ENCODE data around the gene APRT.

Gene APRT

DNA sequence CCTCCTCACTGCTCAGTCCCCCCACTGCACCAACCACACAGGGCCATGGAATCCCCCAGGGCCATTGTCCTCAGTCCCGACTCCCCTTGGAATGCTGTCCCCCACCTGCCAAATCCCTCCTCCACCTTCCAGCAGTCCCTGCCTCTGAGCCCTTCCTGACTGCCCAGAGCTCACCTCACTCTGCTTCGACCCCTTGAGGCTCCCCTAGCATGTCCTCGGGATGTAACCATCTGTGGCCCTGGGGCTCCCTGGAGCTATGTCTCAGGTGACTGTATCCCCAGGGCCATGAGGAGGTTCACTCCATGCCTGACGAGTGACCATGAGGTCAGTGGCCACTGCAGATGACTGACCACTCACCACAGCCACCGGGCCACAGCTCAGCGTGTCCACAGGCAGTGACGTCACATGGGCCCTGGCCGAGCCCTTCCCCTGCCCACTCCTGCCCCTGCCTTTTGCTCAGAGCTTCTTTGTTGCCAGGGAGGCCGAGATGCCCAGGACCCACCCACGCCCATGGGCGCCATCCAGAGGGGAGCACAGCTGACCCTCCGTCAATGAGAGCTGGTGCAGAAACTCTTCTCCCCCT, 19.0 kb downstream of the APRT start:
- H3F3A ChIP-seq (ENCODE audit: control insufficient read depth, insufficient read depth), result peaks cover 11% of the 10 kb centered on the region
- H3K4me1 ChIP-seq (ENCODE audit: control insufficient read depth, low read length), result peaks cover 62% of the 10 kb centered on the region
- H4K20me1 ChIP-seq (ENCODE audit: control insufficient read depth, insufficient read depth, low read depth, low read length), result no peaks in the 10 kb centered on the region
- no peaks in the 10 kb centered on the region for H3K27me3 ChIP-seq (ENCODE audit: control insufficient read depth, low read length)
- no peaks in the 10 kb centered on the region for H3K9me2 ChIP-seq (replicated peaks; ENCODE audit: control insufficient read depth, low read length)
- H3K9me3 ChIP-seq (ENCODE audit: control insufficient read depth, insufficient read depth, low read length), result no peaks in the 10 kb centered on the region
- H3K36me3 ChIP-seq (ENCODE audit: control insufficient read depth, low read length), result no peaks in the 10 kb centered on the region
- H3K4me2 ChIP-seq (ENCODE audit: low read length), result peak overlapping the region; percentile 77
- TF ChIP-seq CTCF (IDR thresholded peaks at IDR 0.05; ENCODE audit: low read depth, low read length, poor library complexity, severe bottlenecking) (no peak), EZH2phosphoT487 (IDR thresholded peaks at IDR 0.05; ENCODE audit: borderline replicate concordance, low read length) (no peak)
- H3K4me3 ChIP-seq (ENCODE audit: low read length), result peak overlapping the region; percentile 67
- peak overlapping the region; percentile 69 for H3K27ac ChIP-seq (ENCODE audit: low read depth, low read length)
- H3K79me2 ChIP-seq (ENCODE audit: control insufficient read depth, low read length), result no peaks in the 10 kb centered on the region

DNA sequence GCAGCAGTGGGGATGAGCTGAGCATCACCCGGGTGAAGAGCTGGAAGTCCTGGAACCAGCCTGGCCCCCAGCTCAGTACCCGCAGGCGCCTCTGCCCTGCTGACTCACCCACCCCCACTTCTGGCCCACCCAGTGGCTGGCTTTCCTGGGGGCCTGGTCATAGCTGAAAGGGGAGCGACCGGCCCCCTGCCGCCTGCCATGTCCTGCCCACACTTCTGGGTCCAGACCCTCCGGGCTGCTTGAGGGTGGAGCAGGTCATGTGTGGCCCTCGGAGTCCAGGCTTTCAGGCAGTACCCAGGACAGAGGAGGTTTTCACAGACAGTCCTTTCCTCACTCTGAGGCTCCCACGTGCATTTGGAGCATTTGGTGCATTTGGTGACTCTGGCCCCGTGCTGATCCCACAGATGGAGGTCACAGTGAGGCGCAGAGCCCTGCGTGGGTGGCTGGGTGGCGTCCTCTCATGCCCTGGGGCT, 19.6 kb downstream of the APRT start:
- H3F3A ChIP-seq (ENCODE audit: control insufficient read depth, insufficient read depth), result peaks cover 15% of the 10 kb centered on the region
- no peaks in the 10 kb centered on the region for H3K79me2 ChIP-seq (ENCODE audit: control insufficient read depth, low read length)
- H3K27ac ChIP-seq (ENCODE audit: low read depth, low read length), result no peak overlapping the region
- H3K9me2 ChIP-seq (replicated peaks; ENCODE audit: control insufficient read depth, low read length), result no peaks in the 10 kb centered on the region
- H4K20me1 ChIP-seq (ENCODE audit: control insufficient read depth, insufficient read depth, low read depth, low read length), result no peaks in the 10 kb centered on the region
- no peak overlapping the region for H3K4me2 ChIP-seq (ENCODE audit: low read length)
- H3K4me3 ChIP-seq (ENCODE audit: low read length), result no peak overlapping the region
- no peaks in the 10 kb centered on the region for H3K36me3 ChIP-seq (ENCODE audit: control insufficient read depth, low read length)
- H3K9me3 ChIP-seq (ENCODE audit: control insufficient read depth, insufficient read depth, low read length), result no peaks in the 10 kb centered on the region
- TF ChIP-seq CTCF (IDR thresholded peaks at IDR 0.05; ENCODE audit: low read depth, low read length, poor library complexity, severe bottlenecking) (no peak), EZH2phosphoT487 (IDR thresholded peaks at IDR 0.05; ENCODE audit: borderline replicate concordance, low read length) (no peak)
- H3K4me1 ChIP-seq (ENCODE audit: control insufficient read depth, low read length), result peaks cover 62% of the 10 kb centered on the region
- H3K27me3 ChIP-seq (ENCODE audit: control insufficient read depth, low read length), result no peaks in the 10 kb centered on the region

DNA sequence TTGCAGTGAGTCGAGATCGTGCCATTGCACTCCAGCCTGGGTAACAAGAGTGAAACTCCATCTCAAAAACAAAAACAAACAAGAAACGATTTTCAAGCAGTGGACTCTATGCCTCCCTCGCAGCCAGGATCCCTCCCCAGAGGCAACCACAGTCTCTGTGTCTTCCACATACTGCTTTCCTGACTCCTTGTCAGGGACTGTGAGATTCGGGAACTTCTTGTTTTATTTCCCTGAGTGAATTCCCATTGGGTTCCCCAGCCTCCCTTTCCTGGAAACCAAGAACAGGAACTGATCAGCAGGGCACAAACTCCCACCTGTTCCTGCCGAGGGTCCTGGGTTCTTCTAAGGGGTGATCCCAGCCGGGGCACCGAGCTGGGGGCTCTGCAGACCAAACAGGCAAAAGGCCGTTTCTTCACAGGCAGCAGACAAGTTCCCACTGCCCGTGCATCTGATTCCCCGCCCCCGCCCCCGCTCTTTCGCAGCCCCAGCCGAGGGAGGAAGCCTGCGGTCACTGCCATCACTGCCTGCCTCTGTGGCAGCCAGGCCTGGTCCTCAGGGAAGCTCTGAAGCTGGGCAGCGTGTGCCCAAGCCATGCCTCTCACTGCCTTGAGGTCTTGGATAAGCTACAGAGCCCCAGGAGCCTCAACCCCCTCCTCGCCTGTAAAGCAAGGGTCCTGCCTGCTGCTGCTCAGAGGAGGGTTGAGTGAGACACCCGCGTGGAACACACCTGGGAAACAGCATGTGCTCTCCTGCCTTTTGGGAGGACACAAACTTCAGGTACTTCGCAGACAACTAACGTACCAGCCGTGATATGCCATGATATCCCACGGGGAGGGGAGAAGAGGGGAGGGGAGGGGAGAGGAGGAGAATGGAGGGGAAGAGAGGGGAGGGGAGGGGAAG, 21.2 kb downstream of the APRT start:
- H3K9me3 ChIP-seq (ENCODE audit: control insufficient read depth, insufficient read depth, low read length), result no peaks in the 10 kb centered on the region
- peaks cover 65% of the 10 kb centered on the region for H3K4me1 ChIP-seq (ENCODE audit: control insufficient read depth, low read length)
- TF ChIP-seq CTCF (IDR thresholded peaks at IDR 0.05; ENCODE audit: low read depth, low read length, poor library complexity, severe bottlenecking) (no peak), EZH2phosphoT487 (IDR thresholded peaks at IDR 0.05; ENCODE audit: borderline replicate concordance, low read length) (no peak)
- peaks cover 8% of the 10 kb centered on the region for H3F3A ChIP-seq (ENCODE audit: control insufficient read depth, insufficient read depth)
- H3K27me3 ChIP-seq (ENCODE audit: control insufficient read depth, low read length), result no peaks in the 10 kb centered on the region
- H3K27ac ChIP-seq (ENCODE audit: low read depth, low read length), result peak overlapping the region; percentile 53
- peak overlapping the region; percentile 67 for H3K4me2 ChIP-seq (ENCODE audit: low read length)
- H4K20me1 ChIP-seq (ENCODE audit: control insufficient read depth, insufficient read depth, low read depth, low read length), result no peaks in the 10 kb centered on the region
- peak overlapping the region; percentile 52 for H3K4me3 ChIP-seq (ENCODE audit: low read length)
- no peaks in the 10 kb centered on the region for H3K36me3 ChIP-seq (ENCODE audit: control insufficient read depth, low read length)
- H3K79me2 ChIP-seq (ENCODE audit: control insufficient read depth, low read length), result peaks cover 3% of the 10 kb centered on the region; the same call in 1 of the 2 replicates
- no peaks in the 10 kb centered on the region for H3K9me2 ChIP-seq (replicated peaks; ENCODE audit: control insufficient read depth, low read length)

All from DOHH2 (cell line).